Osteoblast (primary cell): ENCODE results near the gene PTPRH. TPM values are rescaled to one million over a fixed set of nuclear protein-coding genes. Genes with fewer than 3 reads are reported as not detected.
A peak's percentile ranks its signal among the peaks of the same experiment; 100 is the strongest.

Experiments
- DNase-seq: peaks from one replicate; pipeline ENCODE4 v3.0.0; 2011; ENCODE audit warnings: low spot score, mixed read lengths; ENCODE audit not compliant: insufficient read length; ENCODE audit errors: missing footprints
- H2AFZ ChIP-seq: 2 replicates; pipeline ENCODE4 v1.6.0; 2011; ENCODE audit warnings: mild to moderate bottlenecking, low read length
- H3K27ac ChIP-seq: 2 replicates; pipeline ENCODE4 v1.5.1; 2011; ENCODE audit warnings: mild to moderate bottlenecking, low read depth, low read length, moderate library complexity
- H3K27me3 ChIP-seq: 2 replicates; pipeline ENCODE4 v1.6.0; 2012; ENCODE audit warnings: mild to moderate bottlenecking, control low read depth, inconsistent platforms, low read length, moderate library complexity; ENCODE audit not compliant: insufficient read depth
- H3K36me3 ChIP-seq: 2 replicates; pipeline ENCODE4 v1.5.1; 2011; ENCODE audit warnings: mild to moderate bottlenecking, low read length, control low read depth, moderate library complexity; ENCODE audit not compliant: insufficient read depth
- H3K4me1 ChIP-seq: 2 replicates; pipeline ENCODE4 v1.5.1; 2011; ENCODE audit warnings: mild to moderate bottlenecking, low read length, control low read depth, moderate library complexity; ENCODE audit not compliant: insufficient read depth
- H3K4me2 ChIP-seq: 2 replicates; pipeline ENCODE4 v1.6.0; 2011; ENCODE audit warnings: mild to moderate bottlenecking, low read length; ENCODE audit not compliant: insufficient read depth
- H3K4me3 ChIP-seq: fragments of 200-600 bp; sonication (generic); 3 replicates; pipeline ENCODE4 v1.5.1; 2012; ENCODE audit warnings: mild to moderate bottlenecking, low read length, inconsistent platforms; ENCODE audit not compliant: insufficient read depth
- H3K79me2 ChIP-seq: 2 replicates; pipeline ENCODE4 v1.6.0; 2012; ENCODE audit warnings: mild to moderate bottlenecking, low read length, control low read depth, inconsistent platforms; ENCODE audit not compliant: insufficient read depth
- H3K9me3 ChIP-seq: 2 replicates; pipeline ENCODE4 v1.5.1; 2011; ENCODE audit warnings: low read depth, low read length, control low read depth
- H4K20me1 ChIP-seq: 2 replicates; pipeline ENCODE4 v1.6.0; 2012; ENCODE audit warnings: mild to moderate bottlenecking, low read length, control low read depth; ENCODE audit not compliant: insufficient read depth
- total RNA-seq: library from RNA; depleted of rRNA; stranded (reverse); fragments of >200 nt; gene quantifications from 2 replicates; pipeline ENCODE4 v1.2.3, GENCODE V29; 2012
- TF ChIP-seq, protein P1 (sequence below): IDR thresholded peaks from 2 replicates; pipeline ENCODE4 v1.5.1; 2011; ENCODE audit warnings: mild to moderate bottlenecking, low read depth, low read length, moderate library complexity; ENCODE audit errors: extremely low read depth

PTPRH gene
- total RNA-seq, 1 donor = 1.1 TPM

DNA sequence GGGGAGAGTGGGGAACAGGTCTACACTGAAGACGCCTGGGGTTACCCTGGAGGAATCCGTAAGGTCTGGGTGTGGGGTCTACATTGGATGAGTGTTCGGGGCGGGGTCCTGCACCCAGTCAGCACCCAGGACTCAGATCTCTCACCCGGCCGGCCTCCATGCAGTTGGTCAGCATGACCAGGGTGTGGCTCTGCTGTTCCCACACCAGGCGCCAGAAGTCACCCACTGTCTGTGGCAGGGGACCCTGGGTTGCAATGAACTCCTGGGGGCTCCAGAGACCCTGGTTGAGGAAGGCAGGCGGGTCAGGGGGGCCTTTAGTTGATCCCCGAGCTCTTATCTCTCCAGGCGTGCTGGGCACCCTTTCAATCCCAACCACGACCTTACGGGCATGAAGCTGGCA is 23.2 kb downstream of the PTPRH start:
- H4K20me1 ChIP-seq = no peaks in the 10 kb centered on the region
- H3K4me3 ChIP-seq = no peak overlapping the region
- H3K36me3 ChIP-seq = no peaks in the 10 kb centered on the region
- no peak overlapping the region for H2AFZ ChIP-seq
- DNase-seq = no peak
- H3K27me3 ChIP-seq = peaks cover 12% of the 10 kb centered on the region
- no peaks in the 10 kb centered on the region for H3K9me3 ChIP-seq
- no peaks in the 10 kb centered on the region for H3K79me2 ChIP-seq
- H3K27ac ChIP-seq = no peak overlapping the region
- TF ChIP-seq, protein P1, sequence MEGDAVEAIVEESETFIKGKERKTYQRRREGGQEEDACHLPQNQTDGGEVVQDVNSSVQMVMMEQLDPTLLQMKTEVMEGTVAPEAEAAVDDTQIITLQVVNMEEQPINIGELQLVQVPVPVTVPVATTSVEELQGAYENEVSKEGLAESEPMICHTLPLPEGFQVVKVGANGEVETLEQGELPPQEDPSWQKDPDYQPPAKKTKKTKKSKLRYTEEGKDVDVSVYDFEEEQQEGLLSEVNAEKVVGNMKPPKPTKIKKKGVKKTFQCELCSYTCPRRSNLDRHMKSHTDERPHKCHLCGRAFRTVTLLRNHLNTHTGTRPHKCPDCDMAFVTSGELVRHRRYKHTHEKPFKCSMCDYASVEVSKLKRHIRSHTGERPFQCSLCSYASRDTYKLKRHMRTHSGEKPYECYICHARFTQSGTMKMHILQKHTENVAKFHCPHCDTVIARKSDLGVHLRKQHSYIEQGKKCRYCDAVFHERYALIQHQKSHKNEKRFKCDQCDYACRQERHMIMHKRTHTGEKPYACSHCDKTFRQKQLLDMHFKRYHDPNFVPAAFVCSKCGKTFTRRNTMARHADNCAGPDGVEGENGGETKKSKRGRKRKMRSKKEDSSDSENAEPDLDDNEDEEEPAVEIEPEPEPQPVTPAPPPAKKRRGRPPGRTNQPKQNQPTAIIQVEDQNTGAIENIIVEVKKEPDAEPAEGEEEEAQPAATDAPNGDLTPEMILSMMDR = no peak
- peaks cover 8% of the 10 kb centered on the region for H3K4me1 ChIP-seq
- H3K4me2 ChIP-seq = no peak overlapping the region

DNA sequence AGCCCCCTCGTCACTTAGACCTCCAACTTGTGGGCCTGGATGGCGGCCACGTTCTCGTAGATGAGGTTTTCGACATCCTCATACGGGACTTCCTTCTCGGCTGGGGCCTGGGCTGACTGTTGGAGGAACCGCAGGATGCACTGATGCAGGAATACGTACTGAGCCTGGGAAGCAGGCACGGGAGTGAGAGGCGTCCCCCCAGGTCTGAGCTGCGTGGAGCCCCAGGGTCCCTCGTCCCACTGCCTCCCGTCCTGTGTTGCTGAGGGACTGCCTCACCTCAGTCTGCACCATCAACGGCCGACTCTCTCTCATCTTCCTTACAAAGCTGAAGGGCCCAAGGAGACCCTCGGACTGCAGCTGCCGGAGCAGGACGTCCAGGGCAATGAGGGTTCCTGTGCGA is 27.6 kb downstream of the PTPRH start:
- TF ChIP-seq, protein P1 = no peak
- Histone ChIP-seq H3K36me3 (no peaks in the 10 kb centered on the region), H3K27ac (no peak overlapping the region), H3K4me2 (no peak overlapping the region), H3K4me1 (peaks cover 8% of the 10 kb centered on the region), H4K20me1 (no peaks in the 10 kb centered on the region), H3K27me3 (peaks cover 30% of the 10 kb centered on the region), H3K9me3 (no peaks in the 10 kb centered on the region), H2AFZ (no peak overlapping the region), H3K79me2 (no peaks in the 10 kb centered on the region), H3K4me3 (no peak overlapping the region)
- no peak for DNase-seq

- peak; percentile 96 for DNase-seq
- Histone ChIP-seq H3K27ac (no peak within 1 kb of the TSS), H3K4me2 (peak within 1 kb of the TSS; percentile 73), H3K36me3 (no peaks in the 10 kb centered on the region), H2AFZ (peak within 1 kb of the TSS; percentile 82), H4K20me1 (peaks cover 2% of the 10 kb centered on the region), H3K4me1 (peaks cover 8% of the 10 kb centered on the region), H3K9me3 (no peaks in the 10 kb centered on the region), H3K4me3 (peak within 1 kb of the TSS; percentile 67), H3K27me3 (peaks cover 30% of the 10 kb centered on the region), H3K79me2 (no peaks in the 10 kb centered on the region)
- TF ChIP-seq, protein P1 = no peak
These were observed 29.5 kb downstream of the PTPRH start, which contains the start of gene SYT5 for GRCh38 chr19:55179606-55180484. SYT5 (minus strand) TSS chr19:55180289; CDS start chr19:55179041, 1,248 bp downstream.
